ENCODE results near the gene FEM1C.

Gene FEM1C

GRCh38 chr5:115544436-115545350 is at the start of gene FEM1C:
TSS of gene FEM1C (minus strand) at chr5:115544775. CDS start at chr5:115543493, 1,282 bp downstream.
- no peak for TF ChIP-seq CTCF (conservative IDR thresholded peaks at IDR 0.05)
- peak; percentile 97 for TF ChIP-seq ZFX (IDR thresholded peaks at IDR 0.05)
- peak within 1 kb of the TSS; percentile 90 for H3K27ac ChIP-seq

GRCh38 chr5:115589043-115589442 is 44.5 kb upstream of the FEM1C start:
- no peak overlapping the region for H3K27ac ChIP-seq
- no peak for TF ChIP-seq CTCF (conservative IDR thresholded peaks at IDR 0.05)
- TF ChIP-seq ZFX (IDR thresholded peaks at IDR 0.05) = no peak

GRCh38 chr5:115588640-115589039 is 44.1 kb upstream of the FEM1C start:
- no peak for TF ChIP-seq CTCF (conservative IDR thresholded peaks at IDR 0.05)
- no peak for TF ChIP-seq ZFX (IDR thresholded peaks at IDR 0.05)
- H3K27ac ChIP-seq = no peak overlapping the region

DNA sequence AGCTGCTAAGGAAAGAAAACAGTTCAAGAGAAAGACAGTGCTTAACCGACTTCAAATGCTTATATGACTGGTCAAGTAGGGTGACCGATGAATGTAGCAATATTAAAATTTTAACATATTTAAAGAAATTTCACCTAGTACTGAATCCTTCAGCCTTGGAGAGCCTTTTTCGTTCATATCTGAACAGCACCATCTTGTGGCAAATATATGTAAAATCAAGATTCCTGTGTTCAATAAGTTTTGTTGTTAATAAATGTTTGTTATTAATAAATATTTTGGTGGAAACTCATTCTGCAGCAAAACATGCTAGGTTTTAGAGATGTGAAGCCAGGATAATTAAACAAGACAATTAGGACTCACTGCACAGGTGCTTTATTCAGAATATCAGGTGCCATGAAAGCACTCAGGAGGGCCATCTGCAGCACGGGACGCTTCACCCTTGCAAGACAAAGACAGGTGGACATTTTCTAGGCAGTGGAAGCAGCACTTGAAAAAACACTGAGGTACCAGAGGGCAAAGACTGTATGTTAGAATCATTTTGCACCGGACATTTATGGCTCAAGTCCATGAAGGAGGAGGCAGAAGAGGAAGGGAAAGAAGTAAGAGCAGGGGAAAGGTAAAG is 42.1 kb upstream of the FEM1C start:
- H3K27ac ChIP-seq = no peak overlapping the region
- TF ChIP-seq ZFX (IDR thresholded peaks at IDR 0.05) (no peak), CTCF (conservative IDR thresholded peaks at IDR 0.05) (peak; percentile 80)

- no peak overlapping the region for H3K27ac ChIP-seq
- no peak for TF ChIP-seq CTCF (conservative IDR thresholded peaks at IDR 0.05)
- no peak for TF ChIP-seq ZFX (IDR thresholded peaks at IDR 0.05)
Observed at GRCh38 chr5:115585265-115585664, 40.7 kb upstream of the FEM1C start.

DNA sequence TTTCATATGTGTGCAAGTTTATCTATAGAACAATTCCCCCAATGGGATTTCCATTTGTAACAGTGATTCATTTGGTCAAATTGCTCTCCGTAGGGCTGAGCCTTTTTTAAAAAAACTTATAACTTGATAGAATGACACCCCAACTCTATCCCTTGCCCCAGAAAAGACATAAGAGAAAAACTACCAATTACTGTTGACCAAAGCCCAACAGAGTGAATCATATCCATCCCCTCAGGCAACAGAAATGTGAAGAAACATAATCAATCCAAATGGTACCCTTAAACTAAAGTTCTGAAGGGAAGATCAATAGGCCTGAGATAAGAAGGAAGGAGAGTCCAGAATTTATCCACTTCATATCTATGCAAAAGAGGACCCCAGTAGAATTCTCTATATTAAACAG is 39.9 kb upstream of the FEM1C start:
- no peak overlapping the region for H3K27ac ChIP-seq
- TF ChIP-seq ZFX (IDR thresholded peaks at IDR 0.05) (no peak), CTCF (conservative IDR thresholded peaks at IDR 0.05) (no peak)

DNA sequence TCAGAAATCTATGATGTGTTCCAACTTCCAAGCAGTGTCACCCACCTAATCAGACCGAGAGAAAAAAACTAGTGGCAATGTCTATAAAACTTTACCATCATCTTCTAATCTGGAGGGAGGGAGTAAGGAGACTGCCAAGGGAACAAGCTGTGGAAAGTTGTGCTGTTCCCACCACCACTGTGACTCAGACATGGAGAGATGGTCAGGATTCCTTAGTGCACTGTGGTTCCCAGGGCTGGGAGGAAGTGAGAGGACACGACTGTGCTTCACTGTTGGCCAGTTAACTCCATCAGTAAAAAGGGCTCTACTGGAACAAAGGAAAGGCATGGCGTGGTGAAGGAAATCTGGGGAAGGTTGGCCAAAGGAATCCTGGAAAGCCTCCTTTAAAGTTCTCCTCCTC is 38.9 kb upstream of the FEM1C start:
- TF ChIP-seq ZFX (IDR thresholded peaks at IDR 0.05) = no peak
- TF ChIP-seq CTCF (conservative IDR thresholded peaks at IDR 0.05) = no peak
- no peak overlapping the region for H3K27ac ChIP-seq

Data from C4-2B (cell line).